ENCODE results near the gene FBLN5. TPM values are rescaled to one million over a fixed set of nuclear protein-coding genes. Genes with fewer than 3 reads are reported as not detected.

FBLN5 gene
- total and polyA plus RNA-seq, 2 donors (not counting 3 experiments of a cell fraction or from before 2014, with no cell fraction given), result 27.6 to 33.1 TPM

GRCh38 chr14:91961297-91962220 is 14.1 kb upstream of the FBLN5 start:
- Histone ChIP-seq H3K36me3 (ENCODE audit: control insufficient read depth in 2 of 2, extremely low read depth in 1 of 2, insufficient read depth in 2 of 2, low read length in 2 of 2) (no peaks in the 10 kb centered on the region), H3K79me2 (ENCODE audit: control insufficient read depth, insufficient read depth, low read length) (no peaks in the 10 kb centered on the region), H3K27me3 (ENCODE audit: control insufficient read depth in 2 of 2, insufficient read depth in 2 of 2, low read length in 2 of 2) (no peaks in the 10 kb centered on the region), H3K4me2 (ENCODE audit: insufficient read depth, low read length) (no peak overlapping the region), H3K9ac (replicated peaks; ENCODE audit: extremely low read depth, insufficient read depth, low read length) (no peak overlapping the region), H4K20me1 (replicated peaks; ENCODE audit: control insufficient read depth, extremely low read depth, insufficient read depth, low read length) (no peaks in the 10 kb centered on the region), H3K9me3 (replicated peaks; ENCODE audit: control insufficient read depth, insufficient read depth, low read length) (no peaks in the 10 kb centered on the region), H3K4me1 (ENCODE audit: control insufficient read depth, extremely low read depth, insufficient read depth, low read length) (no peaks in the 10 kb centered on the region), H3K4me3 (replicated peaks in 1 of 3; ENCODE audit: insufficient read depth in 1 of 3, low read depth in 1 of 3, low read length in 3 of 3) (no peak overlapping the region), H2AFZ (ENCODE audit: low read depth, low read length) (no peak overlapping the region), H3K27ac (ENCODE audit: insufficient read depth, low read depth, low read length) (no peak overlapping the region), H3K9me1 (replicated peaks; ENCODE audit: control insufficient read depth, extremely low read depth, insufficient read depth, low read length) (peaks cover under 1% of the 10 kb centered on the region)
- POLR2A ChIA-PET, result no interaction called here
- intact Hi-C loops (cut with micrococcal nuclease), result no loop called here
- no peak for TF ChIP-seq POLR2A (IDR thresholded peaks at IDR 0.05; ENCODE audit: low read depth, low read length)
- no peak for TF ChIP-seq MAX (IDR thresholded peaks at IDR 0.05; ENCODE audit: insufficient read depth, insufficient read length)
- TF ChIP-seq CTCF (IDR thresholded peaks at IDR 0.05; ENCODE audit: extremely low read depth in 1 of 2, insufficient read depth in 1 of 2, low read depth in 1 of 2, low read length in 2 of 2), result no peak
- TF ChIP-seq EZH2 (IDR thresholded peaks at IDR 0.05; ENCODE audit: borderline replicate concordance, low read depth, low read length, severe bottlenecking), result no peak
- no peak for TF ChIP-seq POLR2AphosphoS5 (IDR thresholded peaks at IDR 0.05; ENCODE audit: insufficient read depth, low read depth, low read length)
- no peak for TF ChIP-seq MYC (IDR thresholded peaks at IDR 0.05; ENCODE audit: low read depth, low read length)
- no peak for TF ChIP-seq FOS (IDR thresholded peaks at IDR 0.05; ENCODE audit: borderline replicate concordance, insufficient read depth, low read length)
- TF ChIP-seq JUN (IDR thresholded peaks at IDR 0.05; ENCODE audit: borderline replicate concordance, insufficient read depth, insufficient read length, low read depth), result no peak
- no peak for TF ChIP-seq GATA2 (IDR thresholded peaks at IDR 0.05; ENCODE audit: insufficient read depth, insufficient read length, low read depth, low read length)
- BruUV-seq (replicated peaks), result no TSS peak
- DNase-seq (ENCODE audit: low read depth, low spot score), result no peak
- CTCF ChIA-PET, result interaction anchor here (1.0 to 2.0 kb wide), 3 partner anchors 9 to 312 kb away, joined by 3 to 15 read pairs (median 3); no protein-coding TSS in a partner anchor
- no peak for FAIRE-seq
- dilution Hi-C loops (cut with MboI; ENCODE audit: extremely low pct_ligation_motif_present, low sequenced_read_pairs), result no loop called here

All from endothelial cell of umbilical vein (primary cell).